Erythroblast (primary cell): ENCODE measurements around the gene SIDT2.
"Not testable (repeated sequence)": the region's sequence is repeated elsewhere in the genome, so short reads cannot be mapped to it uniquely, and the experiment has no call there.

ENCODE experiments used
- GATA1 ChIP-seq: IDR thresholded peaks from 2 replicates; pipeline ENCODE4 v1.6.1; 2011; ENCODE audit warnings: low read depth, mild to moderate bottlenecking, control low read depth, low read length, moderate library complexity
- POLR2A ChIP-seq: IDR thresholded peaks from 2 replicates; pipeline ENCODE4 v1.6.1; 2011; ENCODE audit warnings: mild to moderate bottlenecking, low read length

GRCh38 chr11:117208710-117209109 is 30.2 kb downstream of the SIDT2 start:
- TF ChIP-seq POLR2A, GATA1: not testable (repeated sequence)
